Panc1 (cell line): ENCODE results near the gene CDH12. TPM values are rescaled to one million over a fixed set of nuclear protein-coding genes. Genes with fewer than 3 reads are reported as not detected.

Source experiments
- ATAC-seq: fragments of 200-7000 bp; cut with Tn5 transposase; 2 replicates; pipeline ENCODE4 v1.9.1; 2020; ENCODE audit warnings: mild to moderate bottlenecking, moderate library complexity
- BruUV-seq: library from RNA; stranded (reverse); fragments of 400-500 nt; replicated peaks from 2 replicates; lab custom pipeline; 2021; lab: Mats Ljungman, UMichigan
- CTCF ChIA-PET: fragments of 300-600 bp; sonication (Branson Sonifier 250); formaldehyde crosslinking; loops from one replicate; lab custom pipeline; 2022; ENCODE audit warnings: antibody characterized with exemption; lab: Charles Lee
- POLR2A ChIA-PET: fragments of 300-600 bp; sonication (Branson Sonifier 250); formaldehyde crosslinking; loops from one replicate; lab custom pipeline; 2022; ENCODE audit warnings: antibody characterized with exemption; lab: Charles Lee
- DNase-seq: peaks from one replicate; pipeline ENCODE4 v3.0.0-alpha.2; 2010; ENCODE audit warnings: low read depth, low spot score
- H3K27ac ChIP-seq: 2 replicates; pipeline ENCODE4 v1.5.1; 2011; ENCODE audit warnings: mild to moderate bottlenecking, low read length, inconsistent platforms
- H3K27me3 ChIP-seq: fragments of 200-500 bp; sonication (Bioruptor generic); 2 replicates; pipeline ENCODE4 v1.6.0; 2014; ENCODE audit warnings: low read length, inconsistent platforms; ENCODE audit not compliant: control insufficient read depth, insufficient read depth
- H3K36me3 ChIP-seq: fragments of 200-500 bp; sonication (Bioruptor generic); 2 replicates; pipeline ENCODE4 v1.5.1; 2014; ENCODE audit warnings: inconsistent platforms, mild to moderate bottlenecking, low read length, moderate library complexity; ENCODE audit not compliant: control insufficient read depth, insufficient read depth
- H3K4me1 ChIP-seq: 2 replicates; pipeline ENCODE4 v1.5.1; 2011; ENCODE audit warnings: inconsistent platforms, mild to moderate bottlenecking, low read length, moderate library complexity; ENCODE audit not compliant: control insufficient read depth, insufficient read depth
- H3K4me3 ChIP-seq, 2 experiments: 2 replicates each; pipeline ENCODE4 v1.5.1; 2011 to 2012; ENCODE audit warnings: low read depth in 2 of 2, low read length in 2 of 2, mild to moderate bottlenecking in 2 of 2, inconsistent platforms in 1 of 2, moderate library complexity in 1 of 2
- H3K9me3 ChIP-seq: fragments of 200-500 bp; sonication (Bioruptor generic); 2 replicates; pipeline ENCODE4 v1.5.1; 2014; ENCODE audit warnings: low read depth, mild to moderate bottlenecking, inconsistent platforms, low read length, moderate library complexity; ENCODE audit not compliant: control insufficient read depth, insufficient read depth
- POLR2AphosphoS5 ChIP-seq: IDR thresholded peaks from 2 replicates; pipeline ENCODE4 v1.6.1; 2012; ENCODE audit warnings: mild to moderate bottlenecking, low read depth, low read length, moderate library complexity
- SIN3A ChIP-seq: IDR thresholded peaks from 2 replicates; pipeline ENCODE4 v1.6.1; 2012; ENCODE audit warnings: low read depth, mild to moderate bottlenecking, low read length, moderate library complexity, borderline replicate concordance; ENCODE audit not compliant: insufficient read depth
- TCF7L2 ChIP-seq: IDR thresholded peaks from 2 replicates; pipeline ENCODE4 v1.6.1; 2011; ENCODE audit warnings: mild to moderate bottlenecking, low read depth, low read length, inconsistent platforms
- in situ Hi-C: cut with HindIII; loops from 2 replicates; pipeline ENCODE4 v1.10.0; 2016; ENCODE audit warnings: low sequenced_read_pairs, low pct_unique_long_range_greater_than_20kb
- intact Hi-C: fragments of 100-400 bp; cut with micrococcal nuclease; formaldehyde crosslinking; loops from one replicate; pipeline ENCODE4 v1.10.0; 2022; ENCODE audit not compliant: unreplicated experiment
- total RNA-seq: library from RNA; stranded (reverse); gene quantifications from one replicate; pipeline ENCODE4 v1.2.1, GENCODE V29; 2021; ENCODE audit not compliant: unreplicated experiment
- TF ChIP-seq, protein P1 (sequence below), 2 experiments: IDR thresholded peaks; 2 replicates each; pipeline ENCODE4 v1.6.1; 2011 to 2012; ENCODE audit warnings: low read depth in 2 of 2, control low read depth in 1 of 2, low read length in 1 of 2, mild to moderate bottlenecking in 1 of 2, moderate library complexity in 1 of 2; ENCODE audit not compliant: insufficient read depth in 1 of 2
- TF ChIP-seq, protein P2 (sequence below): fragments of 450-650 bp; IDR thresholded peaks from 2 replicates; pipeline ENCODE4 v1.5.1; 2017; ENCODE audit warnings: mild to moderate bottlenecking

The CDH12 gene
- total RNA-seq, 1 experiment from 2014 or later: not detected

DNA sequence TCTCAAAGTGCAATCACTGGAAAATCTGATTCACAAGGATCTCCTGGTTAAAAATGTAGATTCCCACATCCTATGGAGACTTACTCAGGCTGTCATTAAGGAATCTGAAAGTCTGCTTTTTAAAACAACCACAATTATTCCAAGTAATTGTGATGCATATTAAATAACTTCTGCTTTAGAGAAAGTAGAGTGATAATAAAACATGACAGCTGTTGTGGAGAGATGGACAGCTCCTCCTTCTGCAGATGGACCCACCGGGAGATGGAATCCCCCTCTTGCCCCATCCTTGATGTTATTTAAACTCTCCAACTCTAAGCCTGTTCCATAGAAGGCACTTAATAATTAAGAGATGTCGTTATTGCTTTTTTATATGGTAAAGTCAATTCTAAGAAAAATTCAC lies 802.2 kb downstream of the CDH12 start:
- ChIA-PET POLR2A (no interaction called here), CTCF (no interaction called here)
- H3K36me3 ChIP-seq: no peaks in the 10 kb centered on the region
- no peaks in the 10 kb centered on the region for H3K9me3 ChIP-seq
- no peak overlapping the region for H3K4me3 ChIP-seq
- DNase-seq (no peak), ATAC-seq (no peak)
- H3K4me1 ChIP-seq: no peaks in the 10 kb centered on the region
- no peak overlapping the region for H3K27ac ChIP-seq
- in situ Hi-C loops: no loop called here
- BruUV-seq: no TSS peak
- no peak for TF ChIP-seq TCF7L2
- no peak for TF ChIP-seq POLR2AphosphoS5
- TF ChIP-seq SIN3A: no peak
- TF ChIP-seq, protein P1, sequence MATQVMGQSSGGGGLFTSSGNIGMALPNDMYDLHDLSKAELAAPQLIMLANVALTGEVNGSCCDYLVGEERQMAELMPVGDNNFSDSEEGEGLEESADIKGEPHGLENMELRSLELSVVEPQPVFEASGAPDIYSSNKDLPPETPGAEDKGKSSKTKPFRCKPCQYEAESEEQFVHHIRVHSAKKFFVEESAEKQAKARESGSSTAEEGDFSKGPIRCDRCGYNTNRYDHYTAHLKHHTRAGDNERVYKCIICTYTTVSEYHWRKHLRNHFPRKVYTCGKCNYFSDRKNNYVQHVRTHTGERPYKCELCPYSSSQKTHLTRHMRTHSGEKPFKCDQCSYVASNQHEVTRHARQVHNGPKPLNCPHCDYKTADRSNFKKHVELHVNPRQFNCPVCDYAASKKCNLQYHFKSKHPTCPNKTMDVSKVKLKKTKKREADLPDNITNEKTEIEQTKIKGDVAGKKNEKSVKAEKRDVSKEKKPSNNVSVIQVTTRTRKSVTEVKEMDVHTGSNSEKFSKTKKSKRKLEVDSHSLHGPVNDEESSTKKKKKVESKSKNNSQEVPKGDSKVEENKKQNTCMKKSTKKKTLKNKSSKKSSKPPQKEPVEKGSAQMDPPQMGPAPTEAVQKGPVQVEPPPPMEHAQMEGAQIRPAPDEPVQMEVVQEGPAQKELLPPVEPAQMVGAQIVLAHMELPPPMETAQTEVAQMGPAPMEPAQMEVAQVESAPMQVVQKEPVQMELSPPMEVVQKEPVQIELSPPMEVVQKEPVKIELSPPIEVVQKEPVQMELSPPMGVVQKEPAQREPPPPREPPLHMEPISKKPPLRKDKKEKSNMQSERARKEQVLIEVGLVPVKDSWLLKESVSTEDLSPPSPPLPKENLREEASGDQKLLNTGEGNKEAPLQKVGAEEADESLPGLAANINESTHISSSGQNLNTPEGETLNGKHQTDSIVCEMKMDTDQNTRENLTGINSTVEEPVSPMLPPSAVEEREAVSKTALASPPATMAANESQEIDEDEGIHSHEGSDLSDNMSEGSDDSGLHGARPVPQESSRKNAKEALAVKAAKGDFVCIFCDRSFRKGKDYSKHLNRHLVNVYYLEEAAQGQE (IDR thresholded peaks at IDR 0.05; ENCODE audit: insufficient read depth in 1 of 2, low read depth in 2 of 2, low read length in 1 of 2): no peak
- TF ChIP-seq, protein P2, sequence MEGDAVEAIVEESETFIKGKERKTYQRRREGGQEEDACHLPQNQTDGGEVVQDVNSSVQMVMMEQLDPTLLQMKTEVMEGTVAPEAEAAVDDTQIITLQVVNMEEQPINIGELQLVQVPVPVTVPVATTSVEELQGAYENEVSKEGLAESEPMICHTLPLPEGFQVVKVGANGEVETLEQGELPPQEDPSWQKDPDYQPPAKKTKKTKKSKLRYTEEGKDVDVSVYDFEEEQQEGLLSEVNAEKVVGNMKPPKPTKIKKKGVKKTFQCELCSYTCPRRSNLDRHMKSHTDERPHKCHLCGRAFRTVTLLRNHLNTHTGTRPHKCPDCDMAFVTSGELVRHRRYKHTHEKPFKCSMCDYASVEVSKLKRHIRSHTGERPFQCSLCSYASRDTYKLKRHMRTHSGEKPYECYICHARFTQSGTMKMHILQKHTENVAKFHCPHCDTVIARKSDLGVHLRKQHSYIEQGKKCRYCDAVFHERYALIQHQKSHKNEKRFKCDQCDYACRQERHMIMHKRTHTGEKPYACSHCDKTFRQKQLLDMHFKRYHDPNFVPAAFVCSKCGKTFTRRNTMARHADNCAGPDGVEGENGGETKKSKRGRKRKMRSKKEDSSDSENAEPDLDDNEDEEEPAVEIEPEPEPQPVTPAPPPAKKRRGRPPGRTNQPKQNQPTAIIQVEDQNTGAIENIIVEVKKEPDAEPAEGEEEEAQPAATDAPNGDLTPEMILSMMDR: no peak
- H3K27me3 ChIP-seq: no peaks in the 10 kb centered on the region
- intact Hi-C loops: no loop called here

DNA sequence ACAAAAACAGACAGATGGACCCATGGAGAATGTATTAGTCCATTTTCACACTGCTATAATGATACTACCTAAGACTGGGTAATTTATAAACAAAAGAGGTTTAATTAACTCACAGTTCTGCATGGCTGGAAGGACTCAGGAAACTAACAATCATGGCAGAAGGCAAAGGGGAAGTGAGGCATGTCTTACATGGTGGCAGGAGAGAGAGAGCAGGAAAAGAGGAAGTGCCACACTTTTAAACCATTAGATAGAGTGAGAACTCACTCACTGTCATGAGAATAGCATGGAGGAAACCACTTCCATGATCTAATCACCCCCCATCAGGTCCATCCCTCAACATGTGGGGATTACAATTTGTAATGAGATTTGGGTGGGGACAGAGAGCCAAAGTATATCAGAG lies 808.9 kb downstream of the CDH12 start:
- no TSS peak for BruUV-seq

More for the DNA sequence above, 808.9 kb downstream of the CDH12 start:
- no peak for DNase-seq
- Histone ChIP-seq H3K27me3 (no peaks in the 10 kb centered on the region), H3K27ac (no peak overlapping the region), H3K4me3 (no peak overlapping the region), H3K4me1 (no peaks in the 10 kb centered on the region), H3K9me3 (no peaks in the 10 kb centered on the region), H3K36me3 (no peaks in the 10 kb centered on the region)
- ChIA-PET CTCF (no interaction called here), POLR2A (no interaction called here)
- no peak for ATAC-seq
- intact Hi-C loops: no loop called here
- TF ChIP-seq TCF7L2: no peak
- TF ChIP-seq, protein P1 (IDR thresholded peaks at IDR 0.05; ENCODE audit: insufficient read depth in 1 of 2, low read depth in 2 of 2, low read length in 1 of 2): no peak
- TF ChIP-seq, protein P2: no peak
- TF ChIP-seq SIN3A: no peak
- TF ChIP-seq POLR2AphosphoS5: no peak
- in situ Hi-C loops: no loop called here
